GM19468 (cell line): ENCODE results near the gene SCML2.
"Not testable (repeated sequence)": the region's sequence is repeated elsewhere in the genome, so short reads cannot be mapped to it uniquely, and the experiment has no call there.

Source experiments
- ATAC-seq: cut with Tn5 transposase; IDR thresholded peaks from one replicate; pipeline ENCODE4 v1.9.1; 2021; ENCODE audit warnings: mild to moderate bottlenecking, moderate library complexity, moderate number of reproducible peaks; ENCODE audit not compliant: unreplicated experiment; ENCODE audit errors: extremely low read depth

Gene SCML2

DNA sequence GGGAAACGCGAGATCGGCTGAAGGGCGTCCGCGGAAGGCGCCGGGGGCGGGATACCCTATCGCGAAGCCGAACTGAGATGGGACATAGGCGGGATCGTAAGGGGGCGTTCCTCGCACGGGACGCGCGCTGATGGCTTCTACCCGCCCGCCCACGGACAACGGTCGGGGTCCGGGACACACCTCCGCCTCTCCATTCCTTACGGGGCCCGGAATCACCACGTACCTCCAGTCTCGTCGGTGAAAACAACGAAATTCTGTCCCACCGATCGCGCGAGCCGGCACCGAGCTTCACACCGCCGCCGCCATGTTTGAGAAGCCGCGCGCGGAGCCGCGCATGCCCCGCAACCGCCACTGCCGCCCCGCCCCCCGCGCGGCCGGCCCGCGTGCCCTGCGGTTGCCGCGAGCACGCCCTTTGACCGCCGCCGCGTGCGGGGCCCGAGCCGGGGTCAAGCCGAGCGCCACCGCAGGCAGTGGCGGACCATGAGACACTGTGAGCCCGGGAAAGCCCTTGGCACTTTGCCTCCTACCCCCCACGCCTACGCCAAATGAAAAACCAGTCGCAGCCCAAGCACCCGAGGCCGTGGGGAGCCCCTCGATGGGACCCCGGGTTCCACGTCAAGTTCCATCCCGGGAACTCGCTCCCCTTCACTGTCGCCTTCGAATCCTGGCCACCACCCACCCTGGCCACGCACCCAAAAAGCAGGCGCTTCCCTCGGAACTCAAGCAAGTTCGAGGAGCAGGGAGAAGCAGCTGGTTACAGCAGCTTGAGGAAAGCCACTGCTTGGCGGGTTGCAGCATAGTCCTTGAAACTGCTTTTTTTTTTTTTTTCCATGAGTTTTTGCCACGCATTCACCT is at the start of gene SCML2:
Gene SCML2, minus strand, starts transcription at position 320 of the 855 bp plus-strand sequence. CDS start 20,617 bp downstream, outside the sequence.
- no peak for ATAC-seq

DNA sequence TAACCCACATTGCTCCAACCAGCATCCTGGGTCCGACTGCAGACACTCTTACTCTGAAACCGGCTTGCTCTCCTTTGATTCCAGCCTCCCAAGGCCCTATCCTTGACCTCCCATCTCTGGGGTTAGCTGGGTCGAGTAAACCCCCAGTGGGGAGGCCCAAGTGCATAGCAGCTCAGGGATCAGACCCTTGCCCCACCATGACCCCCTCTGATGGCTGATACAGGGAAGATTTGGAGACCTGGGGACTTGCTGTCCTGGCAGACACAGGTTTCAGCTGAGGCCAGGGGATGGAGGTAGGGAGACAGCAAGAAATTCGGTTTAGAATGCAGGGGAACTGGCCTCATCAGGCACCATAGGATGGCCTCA is 47.3 kb upstream of the SCML2 start:
- ATAC-seq: no peak

DNA sequence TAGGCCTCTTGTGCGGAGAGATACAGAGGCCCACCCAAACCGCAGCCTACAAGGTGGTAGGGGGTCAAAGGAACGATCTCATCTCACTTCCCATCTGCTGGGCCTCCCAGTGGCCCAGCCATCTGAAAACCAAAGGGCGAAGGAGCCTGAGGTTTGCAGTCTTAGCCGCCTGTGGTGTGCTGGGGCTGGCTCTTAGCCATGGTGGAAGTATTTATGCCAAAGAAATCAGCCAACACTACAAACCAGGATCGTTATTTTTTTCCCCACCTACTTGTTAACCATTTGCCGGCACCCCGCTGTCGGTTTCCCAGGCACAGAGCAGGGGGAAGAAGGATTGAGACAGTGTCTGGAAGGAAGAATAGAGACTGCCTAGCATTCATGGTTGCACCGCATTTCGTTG is 40.0 kb upstream of the SCML2 start:
- no peak for ATAC-seq

DNA sequence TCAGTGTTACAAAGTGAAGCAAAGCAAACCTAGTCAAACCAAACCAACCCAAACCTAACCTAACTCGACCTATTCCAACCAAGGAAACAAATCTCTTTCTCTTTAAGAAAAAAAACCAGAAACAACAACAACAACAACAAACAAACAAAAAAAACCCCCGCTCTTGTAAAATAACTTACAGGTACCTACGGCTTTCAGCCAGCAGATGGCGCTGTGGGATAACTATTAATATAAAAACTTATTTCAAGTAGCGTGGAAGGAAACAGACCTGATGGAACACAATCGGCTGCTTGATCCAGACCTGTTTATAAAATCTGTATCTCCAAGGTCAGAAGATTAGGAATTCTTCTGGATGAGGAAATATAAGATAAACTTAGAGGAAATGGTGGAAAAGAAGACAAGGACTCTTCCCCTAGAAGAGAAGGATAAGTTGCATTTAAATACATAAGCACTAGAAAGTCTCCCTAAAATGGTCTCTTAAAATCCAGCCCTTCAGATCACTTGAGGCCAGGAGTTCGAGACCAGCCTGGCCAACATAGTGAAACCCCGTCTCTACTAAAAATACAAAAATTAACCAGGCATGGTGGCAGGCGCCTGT is 36.6 kb upstream of the SCML2 start:
- ATAC-seq: no peak

DNA sequence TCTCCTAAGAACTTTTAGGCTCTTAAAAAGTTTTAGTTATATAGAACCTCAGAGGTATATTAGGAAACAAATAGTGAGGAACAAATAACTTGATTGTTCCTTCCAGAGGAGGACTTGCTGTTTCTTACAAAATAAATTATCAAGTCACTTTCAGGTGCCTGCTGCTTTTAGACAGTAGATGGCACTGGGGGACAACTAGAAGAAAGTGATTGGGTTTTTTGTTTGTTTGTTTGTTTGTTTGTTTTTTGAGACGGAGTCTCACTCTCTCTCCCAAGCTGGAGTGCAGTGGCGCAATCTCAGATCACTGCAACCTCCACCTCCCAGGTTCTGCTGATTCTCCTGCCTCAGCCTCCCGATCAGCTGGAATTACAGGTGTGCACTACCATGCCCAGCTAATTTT is 35.5 kb upstream of the SCML2 start:
- no peak for ATAC-seq

DNA sequence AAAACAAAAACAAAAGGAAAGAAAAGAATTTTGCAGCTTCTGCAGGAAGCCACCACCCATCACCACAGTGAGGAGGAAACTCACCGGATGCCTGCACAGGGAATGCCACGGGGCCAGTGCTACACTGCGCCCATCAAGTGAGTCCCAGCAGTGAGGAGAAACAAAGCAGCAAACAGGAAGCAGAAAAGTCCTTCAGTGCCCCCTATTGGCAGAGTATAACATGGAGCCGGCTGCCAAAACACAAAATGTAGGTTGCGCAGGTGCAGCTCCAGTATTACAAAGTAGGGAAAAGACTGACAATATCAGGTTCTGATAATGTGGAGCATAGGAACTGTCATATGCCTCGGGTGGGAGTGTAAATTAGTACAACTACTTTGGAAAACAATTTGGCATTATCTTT is 23.3 kb upstream of the SCML2 start:
- ATAC-seq: no peak

DNA sequence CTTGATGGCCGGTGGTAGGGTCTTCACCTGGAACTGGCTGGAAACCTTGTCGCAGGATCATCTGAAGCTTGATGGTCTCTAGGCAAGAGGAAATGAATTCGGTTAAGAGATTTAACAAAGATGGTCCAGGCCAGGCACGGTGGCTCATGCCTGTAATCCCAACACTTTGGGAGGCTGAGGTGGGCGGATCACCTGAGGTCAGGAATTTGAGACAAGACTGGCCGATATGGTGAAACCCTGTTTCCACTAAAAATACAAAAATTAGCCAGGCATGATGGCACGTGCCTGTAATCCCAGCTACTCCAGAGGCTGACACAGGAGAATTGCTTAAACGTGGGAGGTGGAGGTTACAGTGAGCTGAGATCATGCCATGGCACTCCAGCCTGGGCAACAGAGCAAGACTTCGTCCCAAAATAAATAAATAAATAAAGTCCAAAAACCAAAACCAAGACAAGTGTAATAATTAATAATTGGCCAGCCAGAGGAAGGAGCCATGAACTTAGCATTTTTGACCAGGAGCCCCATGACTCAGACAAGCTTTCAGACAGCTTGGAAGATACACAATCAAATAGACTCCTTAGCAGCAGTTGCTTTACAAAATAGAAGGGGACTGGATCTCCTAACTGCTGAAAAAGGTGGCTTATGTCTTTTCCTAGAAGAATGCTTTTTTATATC is 20.8 kb upstream of the SCML2 start:
- not testable (repeated sequence) for ATAC-seq

DNA sequence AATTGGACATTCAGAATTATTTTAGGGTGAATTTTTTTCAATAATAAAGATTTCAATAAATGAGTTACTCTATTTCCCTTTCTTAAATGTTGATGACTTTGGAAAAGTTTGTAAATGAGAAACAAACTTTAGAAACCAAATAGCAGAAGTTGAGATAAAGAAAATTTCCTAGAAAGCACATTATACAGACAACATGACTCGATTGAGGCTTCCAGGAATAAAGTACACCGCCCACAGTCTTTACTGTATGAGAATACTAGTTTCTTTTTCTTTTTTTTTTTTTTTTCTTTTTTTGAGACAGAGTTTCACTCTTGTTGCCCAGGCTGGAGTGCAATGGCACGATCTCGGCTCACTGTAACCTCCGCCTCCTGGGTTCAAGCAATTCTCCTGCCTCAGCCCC is 14.6 kb upstream of the SCML2 start:
- ATAC-seq: not testable (repeated sequence)

DNA sequence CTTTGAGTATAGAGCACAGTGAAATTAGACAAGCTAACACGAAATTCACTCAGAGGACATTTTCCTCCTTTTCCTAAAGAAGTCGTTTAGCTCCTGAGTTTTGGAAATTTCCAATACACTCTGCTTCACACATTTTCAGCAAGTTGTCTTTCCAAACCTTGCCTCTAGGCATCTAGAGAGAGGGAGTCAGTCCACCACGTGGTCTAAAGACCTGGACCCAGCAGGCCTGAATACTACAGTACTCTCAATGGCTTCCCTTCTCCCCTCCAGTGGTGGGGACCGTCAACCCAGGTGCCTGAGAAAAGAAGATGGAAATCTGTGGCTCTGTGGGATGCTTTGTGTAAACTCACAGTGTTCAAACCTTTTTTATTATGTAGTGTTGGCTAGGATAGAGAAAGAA is 13.9 kb upstream of the SCML2 start:
- ATAC-seq: no peak

DNA sequence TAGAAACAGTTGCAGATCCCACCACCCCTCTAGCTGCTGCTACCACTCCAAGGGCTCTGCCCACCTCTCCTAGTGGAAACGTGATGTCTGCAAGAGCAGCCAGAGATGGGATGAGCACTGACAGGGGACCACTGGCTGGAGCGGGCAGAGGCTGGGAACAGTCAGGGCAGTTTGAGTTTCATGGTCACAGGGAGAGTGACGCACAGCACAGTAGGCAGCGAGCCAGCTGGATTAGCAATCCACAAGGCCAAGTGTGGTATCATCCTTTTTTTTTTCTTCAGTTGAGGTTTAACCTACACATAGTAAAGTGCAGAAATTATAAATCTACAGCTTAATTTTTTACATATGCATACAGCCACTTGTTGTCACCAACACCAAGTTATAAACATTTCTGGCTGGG is 6.4 kb upstream of the SCML2 start:
- ATAC-seq: no peak

DNA sequence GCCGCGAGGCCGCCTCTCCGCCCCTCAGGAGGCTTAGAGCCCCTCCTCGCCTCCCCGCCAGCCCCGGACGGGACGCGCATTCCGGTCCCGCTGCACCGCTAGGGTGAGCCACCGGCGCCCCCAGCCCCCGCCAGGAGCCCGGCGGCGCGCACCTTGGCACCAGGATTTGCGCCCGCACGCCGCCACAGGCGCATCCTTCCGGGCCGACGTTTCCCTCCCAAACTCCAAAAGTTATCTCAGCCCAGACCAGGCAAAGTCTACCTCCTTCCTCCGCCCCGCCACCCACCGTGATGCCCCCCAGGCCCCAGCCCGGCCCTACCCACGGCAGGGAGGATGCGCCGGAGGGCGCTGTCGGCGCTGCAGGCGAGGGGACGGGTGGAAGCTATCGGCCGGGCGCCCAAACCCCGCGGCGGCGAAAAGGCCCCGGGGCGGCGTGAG is 538 bp downstream of the SCML2 start:
- ATAC-seq: no peak

DNA sequence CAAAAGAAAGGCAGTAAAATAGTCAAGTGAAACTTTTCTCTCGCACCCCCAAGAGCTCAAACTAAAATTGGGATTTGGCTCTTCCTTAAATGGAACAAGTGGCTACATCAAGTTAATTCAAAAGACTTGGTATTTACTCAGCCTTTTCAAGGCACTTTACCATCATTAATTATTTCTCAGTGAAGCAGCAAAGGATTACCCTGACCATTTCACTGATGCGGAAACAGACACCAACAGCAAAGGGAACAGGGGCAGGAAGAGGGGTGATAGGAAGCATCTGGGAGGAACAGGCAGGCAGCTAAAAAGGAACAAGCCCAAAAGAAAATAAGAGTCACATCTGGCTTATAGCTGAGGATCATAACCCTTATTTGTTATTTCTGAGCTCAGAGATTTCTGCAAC is 2.7 kb downstream of the SCML2 start:
- ATAC-seq: no peak

DNA sequence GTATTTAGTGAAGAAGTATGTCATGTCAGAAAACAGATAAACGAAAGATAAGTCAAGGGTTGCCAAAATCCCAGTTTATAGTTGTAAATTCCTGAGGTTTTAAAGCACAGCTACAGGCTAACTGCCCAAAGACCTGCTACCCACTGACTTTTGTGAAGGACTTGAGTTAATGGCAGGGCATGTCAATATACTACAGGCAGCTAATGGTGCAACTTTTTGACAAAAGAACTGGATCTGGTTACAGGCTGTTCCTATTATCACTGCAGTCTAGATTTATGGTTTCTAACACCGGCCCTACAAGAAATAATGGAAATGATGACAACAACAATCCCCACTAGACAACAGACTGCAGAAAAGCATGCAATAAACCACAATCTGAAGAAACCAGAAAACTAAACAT is 6.4 kb downstream of the SCML2 start:
- ATAC-seq: no peak

DNA sequence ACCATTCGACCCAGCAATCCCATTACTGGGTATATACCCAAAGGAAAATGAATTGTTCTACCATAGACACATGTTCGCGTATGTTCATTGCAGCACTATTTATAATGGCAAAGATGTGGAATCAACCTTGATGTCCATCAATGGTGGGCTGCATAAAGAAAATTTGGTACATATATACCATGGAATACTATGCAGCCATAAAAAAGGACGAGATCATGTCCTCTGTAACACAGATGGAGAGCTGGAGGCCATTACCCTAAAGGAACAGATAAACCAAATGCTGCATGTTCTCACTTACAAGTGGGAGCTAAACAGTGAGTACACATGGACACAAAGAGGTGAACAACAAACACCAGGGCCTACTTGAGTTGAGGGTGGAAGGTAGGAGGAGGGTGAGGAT is 45.1 kb downstream of the SCML2 start:
- no peak for ATAC-seq

DNA sequence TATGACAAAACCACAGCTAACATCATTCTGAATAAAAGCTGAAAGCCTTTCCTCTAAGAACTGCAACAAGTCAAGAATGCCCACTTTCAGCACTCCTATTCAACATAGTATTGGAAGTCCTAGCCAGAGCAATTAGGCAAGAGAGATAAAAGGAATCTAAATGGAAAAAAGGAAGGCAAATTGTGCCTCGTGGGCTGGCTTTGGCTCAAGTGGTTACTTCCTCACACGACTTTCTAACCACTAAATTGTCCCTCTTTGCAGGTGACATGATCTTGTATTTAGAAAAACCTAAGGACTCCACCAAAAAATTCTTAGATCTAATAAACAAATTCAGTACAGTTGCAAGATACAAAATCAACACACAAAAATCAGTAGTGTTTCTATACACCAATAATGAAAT is 57.2 kb downstream of the SCML2 start:
- ATAC-seq: no peak

DNA sequence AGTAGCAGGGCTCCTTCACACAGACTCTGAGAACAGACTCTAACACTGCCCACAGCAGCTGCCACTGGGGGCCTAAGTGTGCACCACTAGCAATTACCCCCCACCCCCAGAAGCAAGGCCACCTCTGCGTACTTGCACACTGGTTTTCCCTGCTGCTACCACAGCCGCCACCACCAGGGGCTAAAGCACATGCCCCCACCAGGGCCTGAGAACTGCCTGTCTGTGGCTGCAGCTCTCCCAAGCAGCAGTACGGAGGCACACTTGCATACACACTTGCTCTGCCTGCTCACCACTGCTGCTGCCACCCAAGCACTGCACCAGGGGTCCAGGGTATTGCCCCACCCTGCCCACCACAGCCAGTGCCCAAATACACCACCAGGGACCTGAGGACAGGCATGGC is 59.6 kb downstream of the SCML2 start:
- ATAC-seq: no peak

DNA sequence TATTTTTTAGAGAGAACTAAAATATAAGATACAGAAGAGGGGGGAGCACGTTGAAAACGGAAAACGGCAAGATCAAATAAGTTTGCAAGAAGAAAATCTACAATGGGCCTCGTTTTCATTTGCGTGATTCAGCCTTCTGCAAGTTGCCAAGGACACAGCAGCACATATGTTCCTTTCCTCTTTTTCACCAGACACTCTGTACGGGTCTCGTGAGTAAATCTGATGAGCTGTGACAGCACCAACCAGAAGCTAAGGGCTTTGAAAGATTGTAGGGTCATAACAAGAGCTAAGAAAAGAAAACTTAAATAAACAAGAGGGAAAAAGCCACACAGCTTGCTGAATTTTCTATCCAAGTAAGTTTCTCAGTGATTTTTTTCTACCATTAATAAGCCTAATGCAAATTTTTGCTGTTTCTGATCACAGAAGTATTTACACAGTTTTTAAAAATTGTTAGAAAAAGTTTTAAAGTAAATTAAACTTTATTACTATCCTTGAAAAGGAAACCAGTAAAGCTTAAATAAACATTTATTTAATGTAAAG is 63.4 kb downstream of the SCML2 start:
- ATAC-seq: no peak

DNA sequence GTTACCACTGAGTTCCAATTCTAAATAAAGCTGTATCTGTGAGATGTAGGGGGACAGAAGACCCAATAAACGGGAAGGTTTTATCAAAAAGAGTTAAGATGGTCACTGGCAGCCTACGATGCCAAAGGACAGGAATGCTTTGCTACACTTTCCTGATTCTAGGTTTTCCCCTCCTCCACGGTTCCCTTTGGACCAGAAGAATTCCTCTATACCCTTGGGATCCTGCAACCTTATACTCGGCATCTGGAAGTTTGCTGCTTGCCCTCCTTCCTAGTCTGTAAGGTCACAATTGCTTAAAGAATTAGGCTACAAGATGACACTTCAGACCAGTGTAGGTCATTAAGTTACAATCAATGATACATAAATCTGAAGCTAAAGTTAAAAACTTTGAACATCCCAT is 64.3 kb downstream of the SCML2 start:
- no peak for ATAC-seq

DNA sequence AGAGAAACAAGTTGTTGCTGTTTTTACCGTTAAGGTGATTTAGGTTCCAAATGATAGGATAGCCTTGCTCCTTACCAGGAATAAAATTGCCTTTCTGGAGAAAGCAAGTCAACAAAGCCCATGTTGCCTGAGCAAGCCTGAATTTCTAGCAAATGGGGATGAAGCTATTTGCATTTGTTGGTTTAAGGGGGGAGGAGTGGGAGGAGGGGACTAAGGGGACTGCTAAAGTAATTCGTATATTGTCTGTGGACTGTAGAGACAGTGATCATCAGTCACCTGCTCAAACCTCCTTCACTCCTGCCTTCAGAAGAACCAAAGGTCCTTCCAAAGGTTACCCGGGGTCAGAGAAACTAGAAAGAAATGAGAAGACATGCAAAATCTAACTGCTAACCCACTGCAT is 65.8 kb downstream of the SCML2 start:
- no peak for ATAC-seq

DNA sequence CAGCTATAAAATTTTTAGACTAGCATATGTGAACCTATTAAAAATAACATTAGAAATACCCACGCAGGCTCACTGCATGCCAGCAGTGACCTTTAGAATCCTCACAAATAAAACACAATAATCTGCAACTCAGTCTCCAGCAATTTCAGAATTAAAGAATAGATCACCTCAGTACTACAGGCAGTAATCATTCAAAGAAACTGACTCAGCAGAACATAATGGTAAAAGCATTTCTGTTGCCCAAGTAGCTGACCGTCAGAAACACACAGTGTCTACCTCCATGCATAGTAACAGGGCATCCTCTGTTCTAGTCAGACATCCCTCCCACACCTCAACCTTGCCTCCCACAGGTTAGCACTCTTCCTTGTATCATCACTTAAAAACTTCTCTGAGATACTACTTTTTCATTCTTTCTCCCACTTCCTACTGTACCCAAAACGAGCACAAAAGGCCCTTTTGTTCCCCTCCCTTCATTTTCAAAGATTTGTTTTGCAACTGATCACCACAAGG is 68.1 kb downstream of the SCML2 start:
- ATAC-seq: no peak

DNA sequence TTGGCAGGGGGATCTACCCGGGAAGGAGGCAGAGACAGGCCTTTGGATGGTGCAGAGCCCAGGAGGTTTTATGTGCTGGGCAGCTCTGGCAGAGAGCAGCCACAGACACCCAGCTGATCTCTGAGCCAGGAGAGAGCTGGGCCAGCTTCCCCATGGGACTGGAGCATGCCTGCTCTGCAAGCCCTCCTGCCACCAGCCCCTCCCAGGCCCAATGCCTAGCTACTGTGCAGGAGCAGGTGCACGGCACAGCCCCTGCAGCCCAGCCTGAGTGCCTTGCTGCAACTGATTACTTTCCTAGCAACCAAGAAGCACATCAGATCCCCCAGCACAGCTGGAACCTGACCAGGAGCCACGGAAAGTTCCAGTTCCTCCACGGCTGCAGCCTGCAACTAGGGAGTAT is 76.0 kb downstream of the SCML2 start:
- ATAC-seq: no peak
